Posterior cingulate gyrus (tissue), 11 donors: ENCODE measurements around the gene KCNG1.

Experiments used
- DNase-seq, 10 donors: peaks; one replicate each; pipeline versions ENCODE4 v3.0.0 to v3.0.0-alpha.2; 2020 to 2021; ENCODE audit warnings: mixed read lengths in 3 of 10
- intact Hi-C: fragments of 100-400 bp; cut with DNase I; formaldehyde crosslinking; loops from one replicate; pipeline ENCODE4 v1.15.1; 2023

Gene KCNG1

DNA sequence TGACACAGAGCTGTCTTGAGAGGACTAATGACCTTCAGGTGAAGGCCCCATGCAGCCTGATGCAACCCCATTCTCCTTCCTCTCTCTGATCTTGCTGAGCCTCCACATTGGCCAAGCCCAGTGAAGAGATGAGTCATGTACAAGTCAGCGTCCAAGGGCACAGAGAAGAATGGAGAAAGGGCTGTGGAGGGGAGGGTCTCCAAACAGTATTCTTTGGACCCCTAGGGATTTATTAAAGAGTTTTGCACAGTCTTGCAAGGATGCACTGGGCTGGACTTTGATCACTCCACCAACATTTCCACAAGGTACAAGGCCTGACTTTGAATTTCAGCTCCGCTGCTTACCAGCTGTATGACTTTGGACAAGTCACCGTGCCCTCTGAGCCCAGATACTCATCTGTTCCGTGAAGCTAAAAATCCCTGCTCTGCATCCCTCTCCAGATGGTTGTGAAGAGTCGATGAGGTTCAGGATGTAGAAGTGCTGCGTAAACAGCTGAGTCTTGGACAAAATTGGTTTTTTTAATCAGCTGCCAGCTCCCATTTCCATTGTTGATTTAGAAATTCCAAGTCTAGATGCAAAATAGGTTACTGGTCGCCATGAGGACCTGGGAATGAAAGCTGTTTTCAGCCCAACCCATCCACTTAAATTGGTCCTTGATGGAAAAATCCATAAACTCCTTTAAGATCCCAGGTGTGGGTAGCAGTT, 14.1 kb upstream of the KCNG1 start:
- intact Hi-C loops: no loop called here
- no peak for DNase-seq

DNA sequence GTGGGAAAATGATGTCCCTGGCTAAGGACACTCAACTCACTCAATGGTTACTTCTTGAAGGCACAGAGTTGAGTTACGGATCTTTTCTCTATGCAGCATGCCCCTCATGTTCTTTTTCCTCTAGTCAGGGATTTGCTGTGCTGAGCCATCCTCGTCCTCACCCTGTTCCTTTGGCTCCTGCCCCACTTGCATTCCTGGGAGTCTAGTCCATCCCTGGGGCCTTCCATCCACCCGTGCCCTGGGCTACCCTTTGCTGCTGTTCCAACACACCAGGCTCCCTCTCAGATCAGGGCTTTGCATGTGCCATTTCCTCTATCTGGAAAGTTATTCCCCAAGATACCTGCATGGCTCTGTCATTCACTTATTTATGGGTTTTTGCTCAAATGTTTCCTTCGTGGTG, 13.3 kb upstream of the KCNG1 start:
- intact Hi-C loops: no loop called here

DNA sequence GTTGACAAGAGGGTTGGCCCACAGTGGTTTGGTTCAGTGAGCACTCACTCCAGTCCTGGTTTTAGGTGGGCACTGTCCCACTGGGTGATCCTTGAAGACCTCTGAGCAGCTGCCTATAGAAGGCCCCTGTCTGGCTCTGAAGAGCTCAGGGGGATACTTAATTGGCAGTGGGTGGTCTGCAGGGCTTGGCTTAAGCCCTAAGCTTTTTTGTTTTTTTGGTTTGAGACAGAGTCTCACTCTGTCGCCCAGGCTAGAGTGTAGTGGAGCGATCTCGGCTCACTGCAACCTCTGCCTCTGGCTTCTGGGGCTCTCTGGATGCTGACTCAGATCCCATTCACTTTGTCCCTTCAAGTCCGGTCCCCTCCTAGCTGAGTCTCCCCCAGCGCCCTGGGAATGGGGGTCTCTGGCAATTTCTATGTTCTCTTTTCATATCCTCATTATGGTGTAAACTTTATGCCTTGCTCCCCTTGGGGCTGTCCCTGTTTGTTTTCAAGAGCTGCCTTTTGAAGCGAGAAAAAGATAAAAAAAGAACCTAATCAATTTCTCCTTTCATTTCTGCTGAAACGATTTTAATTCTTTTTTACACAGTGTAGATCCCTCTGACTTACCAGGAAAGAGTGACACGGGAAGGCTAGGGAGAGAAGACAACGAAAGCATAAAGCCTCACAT, 12.2 kb upstream of the KCNG1 start:
- intact Hi-C loops: no loop called here
- no peak for DNase-seq

More for the DNA sequence above, 13.3 kb upstream of the KCNG1 start:
- DNase-seq: no peak

DNA sequence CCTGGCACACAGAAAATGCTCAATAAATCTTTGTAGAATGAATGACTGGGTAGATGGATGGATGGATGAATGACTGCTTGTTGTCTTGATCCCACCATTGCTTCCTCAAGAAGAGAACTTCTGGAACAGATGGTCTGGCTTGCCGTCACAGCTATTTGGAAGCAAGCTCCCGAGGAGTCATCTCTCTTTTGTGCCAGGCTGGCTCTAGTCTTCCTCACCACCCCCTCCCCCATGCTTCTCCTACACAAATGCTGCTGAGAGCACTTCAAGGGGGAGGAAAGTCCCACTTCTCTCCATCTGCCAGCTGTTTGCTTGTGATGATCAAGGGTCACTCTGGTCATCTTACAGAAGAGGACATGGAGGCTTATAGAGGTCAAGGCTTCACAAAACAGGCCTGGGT, 11.6 kb upstream of the KCNG1 start:
- DNase-seq: no peak
- intact Hi-C loops: no loop called here

DNA sequence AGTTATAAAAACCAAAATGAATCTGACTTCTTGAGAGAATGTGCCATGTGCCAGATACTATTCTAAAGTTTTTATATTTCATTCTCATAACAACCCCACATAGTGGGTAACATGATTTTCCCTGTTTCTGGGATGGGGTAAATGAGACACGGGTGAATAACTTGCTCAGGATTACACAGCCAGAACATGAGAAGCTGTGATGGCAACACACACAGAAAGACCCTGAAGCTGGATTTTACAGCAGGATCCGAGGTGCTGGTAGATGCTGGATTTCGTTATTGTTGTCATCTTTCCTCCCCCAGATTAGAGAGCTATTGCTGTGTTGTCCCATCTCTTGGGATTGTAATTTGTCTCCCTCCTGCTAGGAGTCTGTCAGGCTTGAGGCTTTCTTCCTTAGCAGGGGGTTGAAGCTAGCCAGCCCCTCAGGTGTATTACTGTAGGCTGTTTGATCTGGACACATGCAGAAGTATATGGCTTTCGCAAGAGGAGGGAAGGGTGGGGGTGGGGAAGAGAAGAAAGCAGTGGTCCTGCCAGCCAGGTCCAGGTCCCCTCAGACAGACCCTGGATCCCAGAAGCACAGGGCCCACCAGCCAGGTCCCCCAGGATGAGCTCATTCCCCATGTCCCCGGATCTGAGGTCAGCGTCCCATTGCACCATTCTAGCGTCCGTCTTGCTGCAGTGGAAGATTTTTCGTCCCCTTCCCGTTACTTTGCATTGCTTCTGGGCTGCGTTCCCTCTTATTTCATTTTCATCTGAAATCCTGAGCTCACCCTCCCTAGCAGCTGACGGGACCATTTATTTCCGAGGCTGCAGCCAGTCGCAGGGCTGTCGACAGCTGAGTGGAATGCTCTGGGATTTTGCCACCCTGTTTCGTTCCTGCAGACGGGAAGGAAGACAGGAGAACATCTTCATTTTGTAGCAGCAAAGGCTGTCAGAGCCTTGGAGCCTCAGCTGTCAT, 7.3 kb upstream of the KCNG1 start:
- intact Hi-C loops: no loop called here
- no peak for DNase-seq

DNA sequence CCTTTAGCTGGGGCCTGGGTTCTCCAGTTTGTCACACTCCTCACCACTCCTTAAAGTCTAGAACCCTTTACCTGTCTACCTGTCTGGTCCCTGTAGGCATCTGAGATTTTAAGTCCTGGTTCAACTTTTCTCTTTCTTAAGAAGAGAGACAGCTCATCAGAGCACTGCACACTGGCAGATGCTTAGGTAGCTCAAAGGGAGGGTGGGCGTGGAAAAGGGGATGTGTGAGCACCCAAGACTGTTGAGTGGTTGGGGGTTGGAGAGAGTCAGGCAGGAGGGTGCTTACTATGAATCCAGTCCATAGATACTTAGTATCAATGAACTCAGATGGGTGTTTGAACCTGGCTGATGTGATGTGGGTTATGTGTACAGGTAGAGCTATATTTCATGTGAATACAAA, 6.6 kb upstream of the KCNG1 start:
- DNase-seq: no peak
- intact Hi-C loops: no loop called here

DNA sequence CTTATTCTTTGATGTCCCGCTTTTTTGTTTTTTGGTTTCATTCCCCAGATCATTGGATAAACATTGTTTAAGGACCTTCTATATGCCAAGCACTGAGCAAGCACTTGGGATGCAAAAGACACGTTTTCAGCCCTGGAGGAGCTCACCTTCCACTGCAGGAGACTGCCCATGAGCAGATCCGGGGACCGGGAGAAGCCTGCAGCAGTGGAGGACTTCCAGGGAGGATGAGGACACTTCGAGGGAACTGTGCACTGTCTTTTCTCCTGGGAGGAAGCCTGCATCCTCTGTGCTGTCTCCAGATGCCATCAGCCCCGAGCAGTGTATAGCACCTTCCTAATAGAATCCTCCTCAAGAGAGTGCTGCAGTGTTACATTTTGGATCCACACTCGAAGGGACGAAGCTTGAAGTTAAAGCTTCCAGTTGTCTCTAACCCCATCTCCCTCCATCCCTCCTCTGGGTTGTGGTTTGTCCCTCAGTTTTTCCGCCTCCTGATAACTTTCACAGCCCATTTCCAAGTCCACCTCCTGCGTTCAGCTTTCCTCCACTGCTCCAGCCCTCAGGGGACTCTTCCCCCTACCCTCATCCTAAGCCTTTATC, 5.8 kb upstream of the KCNG1 start:
- no peak for DNase-seq
- intact Hi-C loops: no loop called here

DNA sequence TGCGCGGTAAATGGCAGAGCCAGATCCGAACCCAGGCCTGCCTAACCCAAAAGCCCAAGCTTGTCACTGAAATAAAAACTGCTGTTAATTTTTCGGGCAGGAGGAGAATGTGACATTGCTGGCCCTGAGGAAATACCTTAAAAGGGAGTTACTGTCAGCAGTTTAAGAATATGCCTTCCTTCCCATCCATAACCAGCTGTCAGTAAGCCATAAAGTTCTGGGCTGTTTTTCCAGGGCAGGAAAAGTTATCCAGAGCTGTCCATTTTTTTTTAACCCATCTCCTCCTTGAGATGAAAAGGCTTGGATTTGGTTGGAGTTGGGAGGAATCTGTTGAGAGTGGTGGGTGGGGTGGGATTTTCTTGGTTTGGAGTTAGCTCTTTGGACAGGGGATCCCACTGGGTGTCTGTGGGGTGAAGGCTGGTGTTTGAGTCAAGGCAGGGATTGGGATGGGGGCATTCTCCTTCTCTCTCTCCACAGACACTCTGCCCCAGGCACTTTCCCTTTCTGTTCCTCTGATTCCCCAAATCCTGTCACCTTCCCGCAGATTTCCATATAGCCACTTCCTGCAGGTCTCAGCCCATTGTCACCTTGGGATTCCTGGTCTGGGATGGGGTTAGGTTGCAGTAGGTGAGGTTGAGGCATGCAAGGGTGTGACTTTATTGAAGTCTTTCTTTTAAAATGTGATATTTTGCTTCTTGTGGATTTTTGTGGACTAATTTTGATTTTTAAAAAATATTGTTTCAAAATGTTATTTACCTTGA, 4.3 kb upstream of the KCNG1 start:
- DNase-seq: no peak
- intact Hi-C loops: no loop called here

DNA sequence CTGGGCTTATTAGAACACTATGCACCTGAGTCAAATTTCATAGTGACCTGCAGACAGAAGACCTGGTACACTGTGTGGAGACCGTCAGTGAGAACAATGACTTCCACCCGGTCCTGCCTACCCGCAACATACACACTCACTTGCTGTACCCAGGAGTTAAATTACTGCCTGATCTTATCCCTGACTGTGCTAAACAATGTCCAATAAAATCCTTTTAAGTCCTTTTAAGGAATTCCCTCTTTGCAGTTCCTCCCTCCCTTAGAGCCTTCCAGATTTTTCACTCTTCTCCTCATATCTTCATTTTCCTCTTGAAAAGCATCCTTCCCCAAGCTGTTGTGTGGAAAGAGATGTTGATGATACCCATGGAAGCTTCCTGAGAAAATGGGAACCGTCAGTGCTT, 3.4 kb upstream of the KCNG1 start:
- intact Hi-C loops: no loop called here
- no peak for DNase-seq

DNA sequence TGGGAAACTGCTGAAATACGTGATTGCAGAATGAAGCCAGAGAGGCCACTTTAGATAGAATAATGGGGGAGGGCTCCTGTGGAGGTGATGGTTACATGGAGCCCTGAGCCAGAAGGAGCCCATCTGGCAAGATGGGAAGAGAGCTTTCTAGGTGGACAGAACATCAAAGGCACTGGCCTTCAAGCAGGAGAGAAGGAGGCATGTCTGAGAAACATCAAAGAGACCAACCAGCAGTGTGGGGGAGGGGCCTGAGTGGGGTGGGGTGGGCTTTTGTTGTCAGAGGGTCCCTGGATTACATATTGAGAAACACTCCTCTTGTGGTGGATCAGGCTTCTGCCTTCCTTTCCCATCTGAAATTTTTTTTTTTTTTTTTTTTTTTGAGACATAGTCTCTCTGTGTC, 1.9 kb upstream of the KCNG1 start:
- DNase-seq: no peak
- intact Hi-C loops: no loop called here

DNA sequence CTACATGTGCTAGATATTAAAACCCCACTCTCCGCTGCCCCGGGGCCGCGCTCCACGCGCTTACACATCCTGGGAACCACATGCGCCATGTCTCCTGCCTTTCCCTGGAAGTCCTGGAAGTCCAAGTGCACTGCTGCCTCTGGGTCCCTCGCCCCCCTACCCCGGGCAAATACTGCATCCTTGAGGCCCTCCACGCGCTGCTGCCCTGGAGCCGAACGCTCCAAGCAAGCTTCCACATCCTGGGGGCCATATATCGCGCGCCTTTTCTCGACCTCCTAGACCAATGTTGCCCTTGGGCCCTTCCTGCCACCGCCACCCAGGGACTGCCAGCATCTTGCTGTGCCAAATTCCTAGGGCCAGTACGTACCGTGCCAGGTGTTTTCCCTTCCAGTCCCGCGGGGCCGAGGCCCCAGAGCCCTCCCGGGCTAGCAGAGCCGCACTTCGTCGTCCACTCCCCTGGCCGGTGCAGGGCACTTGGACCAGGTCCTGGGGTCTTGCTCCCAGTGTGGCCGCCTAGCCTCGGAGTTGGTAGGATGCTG, 779 bp upstream of the KCNG1 start:
- intact Hi-C loops: no loop called here
- DNase-seq: no peak

DNA sequence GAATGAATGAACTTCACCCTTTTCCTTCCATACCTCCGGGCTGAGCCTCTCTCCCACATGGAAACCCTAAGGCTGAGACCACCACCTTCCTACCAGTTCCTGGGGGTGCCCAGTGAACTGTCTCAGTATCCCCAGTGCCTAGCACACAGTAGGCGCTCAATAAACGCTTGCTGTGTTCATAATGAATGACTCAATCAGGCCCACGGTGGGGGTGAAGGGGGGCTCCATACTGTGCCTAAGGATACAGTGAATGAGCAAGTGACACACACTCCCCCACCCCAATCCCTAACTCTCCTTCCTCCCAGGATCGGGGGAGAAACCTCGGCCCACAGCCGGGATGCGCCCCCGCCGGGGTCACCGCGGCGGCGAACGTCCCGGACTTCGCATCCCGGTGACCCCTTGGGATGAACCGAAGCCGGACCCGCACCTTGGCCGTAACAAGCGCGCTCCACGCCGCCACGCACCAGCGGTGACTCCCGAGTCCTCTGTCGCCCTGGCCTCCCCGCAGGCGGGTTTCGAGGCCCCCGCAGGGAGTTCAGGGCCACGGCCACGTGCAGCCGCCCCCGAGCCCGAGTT, 592 bp downstream of the KCNG1 start:
- intact Hi-C loops: no loop called here

DNA sequence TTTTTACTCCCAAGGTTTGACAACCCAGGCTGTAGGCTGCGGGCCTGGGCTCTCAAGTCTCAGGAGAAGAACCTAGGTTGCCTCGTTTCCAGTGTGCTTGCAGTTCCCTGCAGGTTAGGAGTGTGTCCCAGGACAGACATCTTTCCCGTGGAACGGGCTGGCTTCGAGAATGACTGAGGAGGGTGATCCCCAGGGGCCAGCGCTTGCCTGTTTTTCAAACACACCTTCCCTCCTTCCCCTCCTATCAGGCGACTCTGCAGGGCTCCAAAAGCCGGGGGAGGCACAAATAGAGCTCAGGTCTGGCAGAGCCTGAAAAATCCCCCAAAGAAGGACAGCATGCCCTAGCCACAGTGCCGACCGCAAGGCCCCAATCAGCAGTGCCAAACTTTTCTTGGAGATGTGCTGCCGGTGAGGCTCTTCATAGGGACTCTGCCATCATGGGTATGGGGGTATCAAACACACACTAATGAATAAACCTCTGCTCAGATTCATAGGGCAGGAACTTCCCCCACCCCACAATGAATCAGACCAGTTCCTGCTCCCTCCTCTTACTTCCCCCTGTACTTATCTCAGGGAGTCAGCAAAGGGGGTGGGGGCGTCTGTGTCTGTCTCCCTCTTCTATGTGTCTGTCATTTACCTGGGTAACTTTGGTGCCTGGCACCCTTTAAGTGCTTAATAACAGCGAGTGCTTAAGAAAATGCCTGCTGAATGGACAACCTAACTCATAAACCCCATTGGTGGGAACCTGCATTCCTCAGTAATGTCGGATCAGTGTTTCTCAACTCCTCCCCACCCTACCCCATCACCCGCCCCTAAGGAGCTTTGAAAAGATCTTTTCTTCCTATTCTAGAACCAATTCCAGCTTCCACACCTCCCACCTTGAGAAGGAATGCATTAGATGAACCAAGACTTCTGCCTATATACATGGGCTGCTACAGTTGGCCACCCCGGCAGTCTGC, 1.6 kb downstream of the KCNG1 start:
- intact Hi-C loops: no loop called here

More for the DNA sequence above, 592 bp downstream of the KCNG1 start:
- peak in 1 of 10 donors; percentile 55 for DNase-seq

DNA sequence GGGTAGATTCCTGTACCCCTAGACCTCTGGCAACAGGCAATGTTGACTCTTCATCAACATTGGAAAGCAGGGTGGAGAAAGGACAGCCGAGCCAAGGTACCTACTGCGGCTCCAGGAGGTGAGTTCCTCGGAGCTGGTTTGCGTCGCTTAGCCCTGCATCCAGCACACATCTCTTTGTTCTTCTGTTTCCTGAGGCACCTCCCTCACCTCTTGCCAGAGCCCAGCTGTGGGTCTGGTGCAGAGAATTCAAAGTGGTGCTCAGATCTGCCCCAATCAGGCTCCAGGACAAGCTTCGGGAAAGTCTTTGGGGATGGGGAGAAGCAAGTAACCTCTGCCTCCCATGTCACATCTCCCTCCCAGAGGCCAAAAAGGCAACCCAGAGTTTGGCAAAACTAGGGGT, 2.2 kb downstream of the KCNG1 start:
- intact Hi-C loops: no loop called here
- peak in 1 of 10 donors; percentile 53 for DNase-seq

More for the DNA sequence above, 1.6 kb downstream of the KCNG1 start:
- peak in 1 of 10 donors; percentile 73 for DNase-seq

DNA sequence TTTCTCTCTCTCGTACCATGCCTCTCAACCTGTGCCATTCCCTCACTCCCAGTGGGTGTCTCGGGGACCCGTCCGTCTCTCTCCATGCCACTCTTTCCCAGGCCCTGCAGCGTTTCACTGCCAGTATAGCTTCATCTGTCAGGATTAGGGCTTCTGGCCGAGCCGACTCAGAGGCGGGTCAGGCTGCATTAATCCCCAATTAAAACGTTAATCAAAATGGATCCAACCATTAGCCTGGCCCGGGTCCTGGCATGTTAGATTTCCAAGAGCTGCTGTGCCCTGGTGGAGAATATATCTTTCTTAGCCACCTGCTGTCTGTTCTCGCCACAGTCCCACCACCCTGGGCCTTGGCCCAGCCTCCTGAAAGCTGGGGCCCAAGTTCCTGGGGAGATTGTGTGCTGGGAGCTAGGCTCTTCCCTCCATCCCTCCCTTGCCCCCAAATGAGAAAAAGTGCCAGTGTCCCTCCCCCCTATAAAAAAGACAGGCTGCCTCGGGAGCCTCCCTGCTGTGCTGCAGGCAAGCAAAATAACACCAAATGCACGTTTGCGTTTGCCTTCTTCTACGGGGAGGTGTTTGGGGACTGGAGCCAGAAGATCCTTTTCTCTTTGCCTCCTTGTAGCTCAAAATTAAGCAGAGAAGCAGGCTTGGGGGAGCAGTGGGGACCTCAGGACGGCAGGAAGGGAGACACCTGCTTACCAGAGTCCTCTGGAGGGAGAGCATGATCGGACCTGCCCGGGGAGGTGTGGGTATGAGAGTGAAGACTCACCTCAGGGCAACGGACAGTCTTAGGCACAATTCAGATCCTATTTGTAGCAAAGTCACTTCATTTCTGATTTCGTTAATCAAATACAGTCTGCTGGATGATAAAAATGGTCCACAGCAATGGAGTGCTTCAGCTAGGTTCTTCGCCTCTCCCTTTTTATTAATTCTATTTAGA, 3.0 kb downstream of the KCNG1 start:
- intact Hi-C loops: no loop called here
- peak in 1 of 10 donors; percentile 71 for DNase-seq

DNA sequence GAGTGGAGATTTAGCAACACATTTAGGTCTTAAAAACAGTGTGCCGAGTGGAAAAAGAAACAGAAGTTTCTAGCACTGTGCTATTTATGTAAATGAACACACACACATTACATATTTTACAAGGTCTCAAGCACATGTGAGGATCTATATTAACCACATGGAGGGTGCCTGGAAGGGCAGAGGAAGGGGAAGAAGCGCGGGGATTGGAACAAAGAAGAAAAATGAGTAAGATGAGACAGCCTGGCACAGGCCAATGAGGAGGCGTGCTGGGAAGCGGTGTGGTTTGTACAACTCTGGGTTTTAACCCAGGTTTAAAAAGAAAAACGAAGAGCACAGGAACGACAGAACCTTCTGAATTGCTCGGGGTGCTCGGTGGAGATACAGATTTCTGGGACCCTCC, 5.7 kb downstream of the KCNG1 start:
- intact Hi-C loops: no loop called here
- peak in 2 of 10 donors; percentile 45 to 84 for DNase-seq

DNA sequence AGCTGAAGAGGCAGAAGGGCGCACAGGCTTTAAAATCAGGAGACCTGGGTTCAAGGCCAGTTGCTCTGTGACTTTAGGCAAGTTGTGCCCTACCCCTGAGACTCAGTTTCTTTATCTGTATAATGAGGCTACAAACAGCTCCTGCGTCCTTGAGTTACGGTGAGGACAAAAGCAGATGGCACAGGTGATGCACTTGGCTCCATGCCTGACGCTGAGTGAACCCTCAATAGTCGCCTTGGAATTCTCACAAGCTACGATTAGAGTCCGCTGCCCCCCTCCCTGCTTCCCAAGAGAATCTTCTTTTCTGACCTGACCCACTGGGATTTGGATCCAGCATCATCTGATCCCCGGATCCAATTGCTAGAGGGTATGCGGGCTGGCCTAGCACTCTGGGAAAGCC, 6.4 kb downstream of the KCNG1 start:
- intact Hi-C loops: no loop called here
- peak in 1 of 10 donors; percentile 44 for DNase-seq
